T1000 (cell line): ENCODE data around the gene PARP15.
"Not testable (repeated sequence)": the region's sequence is repeated elsewhere in the genome, so short reads cannot be mapped to it uniquely, and the experiment has no call there.

Experiments
- DNase-seq: peaks from one replicate; lab custom pipeline; 2025; ENCODE audit warnings: mixed read lengths; lab: John Stamatoyannopoulos, UW

PARP15 gene

GRCh38 chr3:122668930-122669730 lies 91.7 kb downstream of the PARP15 start:
- DNase-seq = peak; percentile 13

GRCh38 chr3:122671553-122671952 lies 94.1 kb downstream of the PARP15 start:
- DNase-seq = no peak

- no peak for DNase-seq
Measured at GRCh38 chr3:122674339-122674738, 96.9 kb downstream of the PARP15 start.

- DNase-seq = no peak
Measured at GRCh38 chr3:122676759-122677158, 99.3 kb downstream of the PARP15 start.

GRCh38 chr3:122677216-122677615 lies 99.8 kb downstream of the PARP15 start:
- no peak for DNase-seq

GRCh38 chr3:122678506-122678905 lies 101.1 kb downstream of the PARP15 start:
- no peak for DNase-seq

GRCh38 chr3:122679085-122679881 lies 101.8 kb downstream of the PARP15 start:
- peak; percentile 55 for DNase-seq

- DNase-seq = no peak
Measured at GRCh38 chr3:122679882-122680474, 102.5 kb downstream of the PARP15 start.

GRCh38 chr3:122680475-122681283 lies 103.2 kb downstream of the PARP15 start, which contains the start of gene PARP14:
Gene PARP14 (plus strand): TSS chr3:122680839. CDS start chr3:122680884, 45 bp downstream.
- peak; percentile 7 for DNase-seq

- DNase-seq = no peak
Measured at GRCh38 chr3:122681284-122681973, 104.0 kb downstream of the PARP15 start.

GRCh38 chr3:122681974-122682409 lies 104.5 kb downstream of the PARP15 start:
- no peak for DNase-seq

- not testable (repeated sequence) for DNase-seq
Measured at GRCh38 chr3:122682778-122683411, 105.4 kb downstream of the PARP15 start.

- no peak for DNase-seq
Measured at GRCh38 chr3:122687298-122687697, 109.8 kb downstream of the PARP15 start.
